OCI-LY1 (cell line): ENCODE data around the gene ZNF200.
A peak's percentile ranks its signal among the peaks of the same experiment; 100 is the strongest.

Experiments
- H2AFZ ChIP-seq: fragments of 200-600 bp; sonication (generic), shearing (Covaris generic); 2 replicates; pipeline ENCODE4 v1.6.0; 2014; ENCODE audit warnings: antibody characterized with exemption, mild to moderate bottlenecking, low read length
- H3F3A ChIP-seq: fragments of 200-600 bp; sonication (generic), shearing (Covaris generic); 2 replicates; pipeline ENCODE4 v1.6.0; 2014; ENCODE audit warnings: mild to moderate bottlenecking, antibody characterized with exemption, low read length, moderate library complexity; ENCODE audit not compliant: insufficient read depth
- H3K27ac ChIP-seq: fragments of 200-600 bp; sonication (generic); 2 replicates; pipeline ENCODE4 v1.5.1; 2014; ENCODE audit warnings: low read length, mixed run types, mild to moderate bottlenecking, low read depth; ENCODE audit not compliant: poor library complexity, severe bottlenecking
- H3K27me3 ChIP-seq: fragments of 200-600 bp; sonication (generic); 2 replicates; pipeline ENCODE4 v1.6.0; 2014; ENCODE audit warnings: antibody characterized with exemption, mild to moderate bottlenecking, low read length, moderate library complexity; ENCODE audit not compliant: insufficient read depth
- H3K36me3 ChIP-seq: fragments of 200-600 bp; sonication (generic); 2 replicates; pipeline ENCODE4 v1.6.1; 2014; ENCODE audit warnings: mild to moderate bottlenecking, antibody characterized with exemption, low read length, moderate library complexity, mixed read lengths; ENCODE audit not compliant: insufficient read depth
- H3K4me1 ChIP-seq: fragments of 200-600 bp; sonication (generic); 2 replicates; pipeline ENCODE4 v1.5.1; 2014; ENCODE audit warnings: mild to moderate bottlenecking, low read length, moderate library complexity; ENCODE audit not compliant: insufficient read depth, severe bottlenecking
- H3K4me2 ChIP-seq: fragments of 200-600 bp; sonication (generic), shearing (Covaris generic); 2 replicates; pipeline ENCODE4 v1.6.1; 2014; ENCODE audit warnings: low read length
- H3K4me3 ChIP-seq: fragments of 200-600 bp; sonication (generic); 2 replicates; pipeline ENCODE4 v1.5.1; 2014; ENCODE audit warnings: low read length, low read depth, mild to moderate bottlenecking, mixed read lengths; ENCODE audit not compliant: poor library complexity, severe bottlenecking
- H3K79me2 ChIP-seq: fragments of 200-600 bp; shearing (Covaris generic); 2 replicates; pipeline ENCODE4 v1.6.1; 2016; ENCODE audit warnings: mixed run types, low read length, mixed read lengths; ENCODE audit not compliant: insufficient read depth
- H3K9ac ChIP-seq: fragments of 200-600 bp; sonication (generic), shearing (Covaris generic); 2 replicates; pipeline ENCODE4 v1.6.1; 2014; ENCODE audit warnings: mild to moderate bottlenecking, low read length, mixed read lengths
- H3K9me2 ChIP-seq: fragments of 200-600 bp; sonication (generic), shearing (Covaris generic); 2 replicates; pipeline ENCODE4 v1.6.1; 2014; ENCODE audit warnings: low read depth, mild to moderate bottlenecking, low read length, mixed read lengths
- H3K9me3 ChIP-seq: fragments of 200-600 bp; shearing (Covaris generic); 2 replicates; pipeline ENCODE4 v1.6.1; 2014; ENCODE audit warnings: low read length, mixed read lengths
- H4K20me1 ChIP-seq: fragments of 200-600 bp; sonication (generic), shearing (Covaris generic); 2 replicates; pipeline ENCODE4 v1.6.0; 2016; ENCODE audit warnings: mild to moderate bottlenecking, low read length; ENCODE audit not compliant: insufficient read depth
- EZH2 ChIP-seq: fragments of 200-600 bp; sonication (generic), shearing (Covaris generic); IDR thresholded peaks from 2 replicates; pipeline ENCODE4 v1.8.0; 2017; ENCODE audit warnings: borderline replicate concordance, mixed run types, mild to moderate bottlenecking, antibody characterized with exemption, low read length, moderate library complexity, mixed read lengths
- TF ChIP-seq, protein P1 (sequence below): fragments of 200-600 bp; sonication (generic), shearing (Covaris generic); IDR thresholded peaks from 2 replicates; pipeline ENCODE4 v1.5.1; 2017; ENCODE audit warnings: mild to moderate bottlenecking, antibody characterized with exemption, low read length, moderate library complexity, mixed read lengths

Gene ZNF200

DNA sequence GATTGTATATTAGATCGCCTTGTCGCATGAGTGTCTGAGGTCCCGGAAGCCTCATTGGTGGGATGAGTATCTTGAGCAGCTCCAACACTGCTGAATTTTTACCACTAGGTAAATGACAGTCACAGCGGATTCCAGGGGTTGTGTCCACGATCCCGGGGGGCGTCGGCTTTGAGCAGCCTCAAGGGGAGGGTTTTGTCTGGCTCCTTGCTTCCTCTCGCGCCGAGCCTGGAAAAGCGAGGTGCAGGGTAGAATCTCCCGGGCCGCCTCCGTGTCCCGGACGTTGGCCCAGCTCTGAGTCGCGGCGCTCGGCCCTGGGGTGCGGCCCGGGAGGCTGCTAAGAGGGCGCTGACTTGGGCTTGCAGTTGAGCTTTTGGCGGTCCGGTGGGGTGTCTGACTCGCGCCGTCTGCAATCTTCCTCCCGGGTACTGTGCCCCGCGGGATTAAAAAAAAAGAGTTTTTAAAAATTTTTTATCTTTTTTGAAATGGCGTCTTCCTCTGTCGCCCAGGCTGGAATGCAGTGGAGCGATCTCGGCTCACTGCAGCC lies 42.4 kb downstream of the ZNF200 start:
- H3K9me2 ChIP-seq: no peaks in the 10 kb centered on the region
- TF ChIP-seq, protein P1, sequence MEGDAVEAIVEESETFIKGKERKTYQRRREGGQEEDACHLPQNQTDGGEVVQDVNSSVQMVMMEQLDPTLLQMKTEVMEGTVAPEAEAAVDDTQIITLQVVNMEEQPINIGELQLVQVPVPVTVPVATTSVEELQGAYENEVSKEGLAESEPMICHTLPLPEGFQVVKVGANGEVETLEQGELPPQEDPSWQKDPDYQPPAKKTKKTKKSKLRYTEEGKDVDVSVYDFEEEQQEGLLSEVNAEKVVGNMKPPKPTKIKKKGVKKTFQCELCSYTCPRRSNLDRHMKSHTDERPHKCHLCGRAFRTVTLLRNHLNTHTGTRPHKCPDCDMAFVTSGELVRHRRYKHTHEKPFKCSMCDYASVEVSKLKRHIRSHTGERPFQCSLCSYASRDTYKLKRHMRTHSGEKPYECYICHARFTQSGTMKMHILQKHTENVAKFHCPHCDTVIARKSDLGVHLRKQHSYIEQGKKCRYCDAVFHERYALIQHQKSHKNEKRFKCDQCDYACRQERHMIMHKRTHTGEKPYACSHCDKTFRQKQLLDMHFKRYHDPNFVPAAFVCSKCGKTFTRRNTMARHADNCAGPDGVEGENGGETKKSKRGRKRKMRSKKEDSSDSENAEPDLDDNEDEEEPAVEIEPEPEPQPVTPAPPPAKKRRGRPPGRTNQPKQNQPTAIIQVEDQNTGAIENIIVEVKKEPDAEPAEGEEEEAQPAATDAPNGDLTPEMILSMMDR: no peak
- TF ChIP-seq EZH2: no peak
- H3K4me1 ChIP-seq: peaks cover 24% of the 10 kb centered on the region
- no peak overlapping the region for H3K9ac ChIP-seq
- no peak overlapping the region for H2AFZ ChIP-seq
- H3K27ac ChIP-seq: no peak overlapping the region
- H3K36me3 ChIP-seq: no peaks in the 10 kb centered on the region
- H3K9me3 ChIP-seq: no peaks in the 10 kb centered on the region
- no peak overlapping the region for H3K4me2 ChIP-seq
- H3F3A ChIP-seq: no peaks in the 10 kb centered on the region
- H4K20me1 ChIP-seq: no peaks in the 10 kb centered on the region
- H3K79me2 ChIP-seq: no peaks in the 10 kb centered on the region
- no peak overlapping the region for H3K4me3 ChIP-seq
- no peaks in the 10 kb centered on the region for H3K27me3 ChIP-seq

DNA sequence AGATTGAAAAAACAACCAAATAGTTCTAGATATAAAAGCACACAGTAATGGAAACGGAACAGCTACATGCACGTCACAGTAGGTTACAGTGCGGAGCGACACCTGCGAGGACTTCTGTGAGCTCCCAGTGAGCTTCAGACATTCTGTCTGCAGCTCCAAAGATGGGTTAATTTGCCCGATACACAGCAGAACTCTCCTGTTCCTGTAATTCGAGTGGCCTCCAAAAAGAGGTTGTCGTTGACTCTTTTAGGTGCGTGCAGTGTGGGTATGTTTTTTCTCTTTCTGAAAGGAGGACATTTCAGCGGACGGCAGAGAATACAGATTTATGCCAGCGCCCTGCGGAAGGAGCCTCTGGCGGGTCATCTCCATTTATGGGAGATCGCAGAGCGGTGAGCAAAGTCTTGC lies 44.0 kb downstream of the ZNF200 start:
- H3K36me3 ChIP-seq: no peaks in the 10 kb centered on the region
- no peaks in the 10 kb centered on the region for H3K27me3 ChIP-seq
- no peaks in the 10 kb centered on the region for H3K79me2 ChIP-seq
- peak overlapping the region; percentile 73 for H3K4me2 ChIP-seq
- peak overlapping the region; percentile 56 for H3K4me3 ChIP-seq
- H3K9ac ChIP-seq: peak overlapping the region; percentile 28; the same call in 1 of the 2 replicates
- H3K9me3 ChIP-seq: no peaks in the 10 kb centered on the region
- H2AFZ ChIP-seq: no peak overlapping the region
- H3K4me1 ChIP-seq: peaks cover 24% of the 10 kb centered on the region
- no peaks in the 10 kb centered on the region for H3K9me2 ChIP-seq
- H3F3A ChIP-seq: no peaks in the 10 kb centered on the region
- H3K27ac ChIP-seq: no peak overlapping the region
- H4K20me1 ChIP-seq: no peaks in the 10 kb centered on the region
- TF ChIP-seq, protein P1: no peak
- TF ChIP-seq EZH2: no peak

DNA sequence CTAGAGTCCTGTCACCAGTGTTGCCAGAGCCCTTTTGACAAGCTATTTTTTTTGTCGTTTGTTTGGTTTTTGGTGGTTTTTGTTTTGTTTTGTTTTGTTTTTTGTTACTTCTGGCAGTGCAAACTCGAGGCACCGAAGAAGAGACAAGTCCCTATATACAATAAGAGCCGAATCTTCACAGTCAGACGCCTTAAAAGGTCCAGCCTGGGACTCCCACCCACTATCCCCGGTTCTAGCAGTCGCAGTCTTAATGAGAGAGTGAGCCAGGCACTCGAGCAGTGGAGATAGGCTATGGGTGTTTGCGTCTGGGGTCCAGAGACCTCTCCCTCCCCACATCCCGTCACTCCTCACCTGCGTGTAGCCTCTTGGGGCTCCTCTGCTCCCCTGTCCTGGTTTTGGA lies 45.1 kb downstream of the ZNF200 start:
- peak overlapping the region; percentile 73 for H3K4me2 ChIP-seq
- H3K4me1 ChIP-seq: peaks cover 24% of the 10 kb centered on the region
- H3K36me3 ChIP-seq: no peaks in the 10 kb centered on the region
- no peaks in the 10 kb centered on the region for H3K27me3 ChIP-seq
- H3K27ac ChIP-seq: no peak overlapping the region
- no peak overlapping the region for H2AFZ ChIP-seq
- H3K4me3 ChIP-seq: peak overlapping the region; percentile 62
- H3K9me3 ChIP-seq: no peaks in the 10 kb centered on the region
- H3K9ac ChIP-seq: no peak overlapping the region
- no peaks in the 10 kb centered on the region for H4K20me1 ChIP-seq
- no peaks in the 10 kb centered on the region for H3K9me2 ChIP-seq
- H3K79me2 ChIP-seq: no peaks in the 10 kb centered on the region
- no peak for TF ChIP-seq EZH2
- TF ChIP-seq, protein P1: no peak
- H3F3A ChIP-seq: no peaks in the 10 kb centered on the region
